BJ (cell line): ENCODE measurements around the gene PHB1. TPM values are rescaled to one million over a fixed set of nuclear protein-coding genes. Genes with fewer than 3 reads are reported as not detected.

Experiments used
- CTCF ChIA-PET: fragments of 350-600 bp; formaldehyde crosslinking; extraction: SDS; loops from one replicate; lab custom pipeline; 2021; ENCODE audit warnings: antibody characterized with exemption, inconsistent platforms; lab: Yijun Ruan, JAX
- POLR2A ChIA-PET: fragments of 300-600 bp; sonication (Branson Sonifier 250); formaldehyde crosslinking; extraction: SDS; loops from one replicate; lab custom pipeline; 2021; ENCODE audit warnings: antibody characterized with exemption; lab: Charles Lee
- DNase-seq: peaks from one replicate; pipeline ENCODE4 v3.0.0-alpha.2; 2011; ENCODE audit warnings: low read depth
- H3K27me3 ChIP-seq: 2 replicates; pipeline ENCODE4 v1.6.0; 2011; ENCODE audit warnings: low read length; ENCODE audit not compliant: control insufficient read depth, insufficient read depth
- H3K36me3 ChIP-seq: 2 replicates; pipeline ENCODE4 v1.5.1; 2011; ENCODE audit warnings: low read length; ENCODE audit not compliant: control insufficient read depth, insufficient read depth
- H3K4me3 ChIP-seq: 2 replicates; pipeline ENCODE4 v1.5.1; 2011; ENCODE audit warnings: low read depth, mild to moderate bottlenecking, control low read depth, low read length
- CTCF ChIP-seq: IDR thresholded peaks from 2 replicates; pipeline ENCODE4 v1.5.1; 2011; ENCODE audit warnings: low read depth, mild to moderate bottlenecking, control low read depth, inconsistent platforms, low read length, moderate library complexity; ENCODE audit not compliant: insufficient read depth
- polyA plus RNA-seq: library from polyadenylated mRNA; depleted of rRNA; stranded (reverse); fragments of >200 nt; gene quantifications from 2 replicates; pipeline ENCODE4 v1.2.3, GENCODE V29; 2011

PHB1 gene
- polyA plus RNA-seq, 1 experiment: 369 TPM

DNA sequence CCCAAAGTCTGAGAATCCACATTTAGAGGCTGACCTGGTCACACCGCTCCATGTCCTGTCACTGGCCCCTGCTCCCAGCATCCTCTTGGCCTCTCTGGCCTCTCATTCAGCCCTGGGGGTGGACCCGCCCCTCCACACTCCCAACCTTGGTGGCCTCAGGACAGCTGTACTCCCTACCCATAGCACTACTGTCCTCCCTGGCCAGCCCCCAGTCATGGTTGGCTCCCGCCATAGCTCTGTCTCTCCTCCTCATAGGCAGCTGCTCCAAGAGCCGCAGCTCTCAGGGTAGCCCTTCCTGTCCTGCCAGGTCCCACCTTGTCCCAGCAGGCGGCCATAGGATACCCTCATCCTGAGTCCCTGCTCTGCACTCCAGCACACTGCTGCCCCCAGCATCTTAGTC, 38.0 kb upstream of the PHB1 start:
- ChIA-PET CTCF (interaction anchor here (0.6 to 1.0 kb wide), 3 partner anchors 17 to 356 kb away, joined by 3 to 7 read pairs (median 3); no protein-coding TSS in a partner anchor), POLR2A (no interaction called here)
- Histone ChIP-seq H3K27me3 (no peaks in the 10 kb centered on the region), H3K36me3 (no peaks in the 10 kb centered on the region), H3K4me3 (no peak overlapping the region)
- TF ChIP-seq CTCF: no peak
- DNase-seq: no peak

DNA sequence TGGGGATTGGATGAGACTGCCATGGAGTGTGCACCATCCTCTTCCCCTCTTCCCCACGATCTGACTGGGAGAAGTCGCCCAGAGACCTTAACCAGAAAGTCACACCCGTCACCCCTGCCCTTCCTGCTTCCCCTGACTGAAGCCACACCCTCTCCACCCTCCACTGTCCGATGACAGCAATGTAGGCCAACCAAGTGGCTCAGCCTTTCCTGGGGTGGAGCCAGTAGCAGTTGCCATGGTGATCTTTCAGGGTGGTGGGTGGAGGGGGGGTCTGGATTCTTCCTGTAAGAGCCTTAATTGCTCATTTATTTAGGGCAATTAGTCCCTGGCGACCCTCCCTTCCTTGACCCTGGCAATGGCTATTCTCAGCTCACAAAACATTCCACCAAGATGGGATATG, 37.5 kb upstream of the PHB1 start:
- H3K4me3 ChIP-seq: no peak overlapping the region
- ChIA-PET CTCF (interaction anchor here (0.9 to 1.0 kb wide), 2 partner anchors 17 to 105 kb away, joined by 3 to 7 read pairs; no protein-coding TSS in a partner anchor), POLR2A (no interaction called here)
- no peak for TF ChIP-seq CTCF
- H3K36me3 ChIP-seq: no peaks in the 10 kb centered on the region
- H3K27me3 ChIP-seq: no peaks in the 10 kb centered on the region
- no peak for DNase-seq

DNA sequence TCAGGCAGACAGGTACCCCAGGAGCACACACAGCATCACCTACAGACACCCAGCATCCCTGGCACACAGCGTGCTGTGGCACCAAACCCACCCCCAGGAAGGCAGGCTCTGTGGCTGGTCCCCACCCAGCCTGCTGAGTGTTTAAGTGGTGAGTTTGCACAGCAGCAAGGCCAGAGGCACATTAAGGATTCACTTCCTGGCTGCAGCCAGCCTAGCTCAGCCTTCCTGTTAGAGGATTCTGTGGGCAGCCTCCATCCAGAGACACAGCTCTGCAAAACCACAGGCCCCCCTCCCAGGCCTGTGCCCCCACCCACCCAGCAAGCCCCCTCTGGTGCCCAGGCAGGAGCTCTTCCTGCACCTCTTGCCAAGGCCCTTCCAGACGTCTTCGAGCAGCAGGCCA, 36.1 kb upstream of the PHB1 start:
- ChIA-PET POLR2A (interaction anchor here (0.7 kb wide), 1 partner anchor 41 kb away, joined by 10 read pairs; no protein-coding TSS in a partner anchor), CTCF (interaction anchor here (1.5 kb wide), 1 partner anchor 105 kb away, joined by 5 read pairs; no protein-coding TSS in a partner anchor)
- DNase-seq: no peak
- Histone ChIP-seq H3K27me3 (peaks cover 3% of the 10 kb centered on the region; the same call in 1 of the 2 replicates), H3K4me3 (no peak overlapping the region), H3K36me3 (no peaks in the 10 kb centered on the region)
- no peak for TF ChIP-seq CTCF

- no peak for DNase-seq
- Histone ChIP-seq H3K27me3 (peaks cover 4% of the 10 kb centered on the region; the same call in 1 of the 2 replicates), H3K36me3 (no peaks in the 10 kb centered on the region), H3K4me3 (no peak overlapping the region)
- ChIA-PET POLR2A (no interaction called here), CTCF (no interaction called here)
- TF ChIP-seq CTCF: no peak
Measured at GRCh38 chr17:49450181-49450580, 35.5 kb upstream of the PHB1 start.

DNA sequence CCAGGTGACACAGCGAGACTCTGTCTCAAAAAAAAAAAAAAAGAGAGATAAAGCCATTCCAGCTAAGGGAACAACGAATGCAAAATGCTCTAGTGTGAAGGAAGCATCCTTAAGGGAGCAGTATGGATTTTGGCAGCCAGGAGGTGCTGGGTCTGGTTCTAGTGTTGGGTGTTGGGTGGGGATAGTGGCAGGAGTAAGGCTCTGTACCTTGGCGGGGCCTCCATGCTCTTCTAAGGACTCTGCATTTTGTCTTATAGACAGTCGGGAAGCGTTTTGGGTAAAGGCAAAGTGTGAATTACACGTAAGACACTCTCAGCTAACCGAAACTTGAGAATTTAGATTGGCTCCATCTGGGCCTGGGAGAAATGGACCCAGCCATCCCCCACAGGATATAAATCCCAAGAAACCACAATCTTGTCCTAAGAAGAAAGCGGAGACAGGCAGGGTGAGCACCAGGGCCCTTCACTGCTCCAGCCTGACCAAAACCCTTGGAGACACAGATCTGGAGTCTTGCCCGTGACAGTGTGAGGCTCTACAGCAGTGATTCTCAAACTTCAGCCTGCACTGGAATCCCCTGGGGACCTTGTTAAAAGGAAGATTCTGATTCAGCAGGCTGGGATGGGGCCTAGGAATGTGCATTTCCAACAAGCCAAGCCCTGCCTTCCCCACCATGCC, 33.1 kb upstream of the PHB1 start:
- CTCF ChIA-PET: interaction anchor here (0.7 to 4.1 kb wide), 6 partner anchors 12 to 120 kb away, joined by 3 to 14 read pairs (median 3); no protein-coding TSS in a partner anchor
- TF ChIP-seq CTCF: no peak
- Histone ChIP-seq H3K4me3 (no peak overlapping the region), H3K27me3 (peaks cover 4% of the 10 kb centered on the region), H3K36me3 (no peaks in the 10 kb centered on the region)
- DNase-seq: no peak
- POLR2A ChIA-PET: no interaction called here
